ENCODE data around the gene PRDM15. TPM values are rescaled to one million over a fixed set of nuclear protein-coding genes. Genes with fewer than 3 reads are reported as not detected.

Gene PRDM15
- total RNA-seq, 1 donor from 2014 or later = 12.0 TPM

GRCh38 chr21:41890355-41890754 is 11.2 kb upstream of the PRDM15 start:
- DNase-seq (ENCODE audit: low read depth, low spot score) = no peak
- Mint-ChIP-seq H3K27ac (ENCODE audit: unreplicated experiment) (no peak overlapping the region), H3K4me1 (no peaks in the 10 kb centered on the region), H3K4me3 (no peak overlapping the region), H3K9me3 (no peaks in the 10 kb centered on the region), H3K27me3 (ENCODE audit: low read depth) (no peaks in the 10 kb centered on the region), H3K36me3 (ENCODE audit: low read depth) (no peaks in the 10 kb centered on the region)
- no peak for TF ChIP-seq CTCF (conservative IDR thresholded peaks at IDR 0.05)

GRCh38 chr21:41888749-41889376 is 9.7 kb upstream of the PRDM15 start:
- TF ChIP-seq CTCF (conservative IDR thresholded peaks at IDR 0.05) = no peak
- Mint-ChIP-seq H3K9me3 (no peaks in the 10 kb centered on the region), H3K4me3 (no peak overlapping the region)

GRCh38 chr21:41887667-41888066 is 8.5 kb upstream of the PRDM15 start:
- no peak overlapping the region for H3K4me3 Mint-ChIP-seq
- no peak overlapping the region for H3K27ac Mint-ChIP-seq (ENCODE audit: unreplicated experiment)

More at GRCh38 chr21:41888749-41889376, 9.7 kb upstream of the PRDM15 start:
- no peaks in the 10 kb centered on the region for H3K4me1 Mint-ChIP-seq
- DNase-seq (ENCODE audit: low read depth, low spot score) = no peak
- H3K27me3 Mint-ChIP-seq (ENCODE audit: low read depth) = no peaks in the 10 kb centered on the region
- no peaks in the 10 kb centered on the region for H3K36me3 Mint-ChIP-seq (ENCODE audit: low read depth)
- no peak overlapping the region for H3K27ac Mint-ChIP-seq (ENCODE audit: unreplicated experiment)

GRCh38 chr21:41886328-41886727 is 7.2 kb upstream of the PRDM15 start:
- Mint-ChIP-seq H3K36me3 (ENCODE audit: low read depth) (no peaks in the 10 kb centered on the region), H3K4me3 (no peak overlapping the region), H3K4me1 (no peaks in the 10 kb centered on the region), H3K27ac (ENCODE audit: unreplicated experiment) (no peak overlapping the region), H3K9me3 (no peaks in the 10 kb centered on the region), H3K27me3 (ENCODE audit: low read depth) (no peaks in the 10 kb centered on the region)
- no peak for DNase-seq (ENCODE audit: low read depth, low spot score)
- no peak for TF ChIP-seq CTCF (conservative IDR thresholded peaks at IDR 0.05)

More at GRCh38 chr21:41887667-41888066, 8.5 kb upstream of the PRDM15 start:
- Mint-ChIP-seq H3K27me3 (ENCODE audit: low read depth) (no peaks in the 10 kb centered on the region), H3K4me1 (no peaks in the 10 kb centered on the region), H3K36me3 (ENCODE audit: low read depth) (no peaks in the 10 kb centered on the region), H3K9me3 (no peaks in the 10 kb centered on the region)
- TF ChIP-seq CTCF (conservative IDR thresholded peaks at IDR 0.05) = no peak
- no peak for DNase-seq (ENCODE audit: low read depth, low spot score)

GRCh38 chr21:41885341-41886024 is 6.3 kb upstream of the PRDM15 start:
- no peaks in the 10 kb centered on the region for H3K27me3 Mint-ChIP-seq (ENCODE audit: low read depth)
- H3K4me1 Mint-ChIP-seq = peaks cover 5% of the 10 kb centered on the region
- DNase-seq (ENCODE audit: low read depth, low spot score) = no peak
- no peaks in the 10 kb centered on the region for H3K36me3 Mint-ChIP-seq (ENCODE audit: low read depth)
- no peak for TF ChIP-seq CTCF (conservative IDR thresholded peaks at IDR 0.05)
- no peak overlapping the region for H3K27ac Mint-ChIP-seq (ENCODE audit: unreplicated experiment)
- peak overlapping the region; percentile 51 for H3K4me3 Mint-ChIP-seq
- H3K9me3 Mint-ChIP-seq = no peaks in the 10 kb centered on the region
